ENCODE data around the gene GPC1. TPM values are rescaled to one million over a fixed set of nuclear protein-coding genes. Genes with fewer than 3 reads are reported as not detected.

The GPC1 gene
- total and polyA plus RNA-seq, 2 experiments from 2014 or later: 9.0 to 46.2 TPM

- DNase-seq (ENCODE audit: low spot score): peak; percentile 52
- H3K4me2 ChIP-seq: peak overlapping the region; percentile 80
- no peaks in the 10 kb centered on the region for H3K36me3 ChIP-seq (ENCODE audit: insufficient read depth)
- H3K27ac ChIP-seq (ENCODE audit: low read depth): no peak overlapping the region
- no peaks in the 10 kb centered on the region for H3K79me2 ChIP-seq (replicated peaks; ENCODE audit: insufficient read depth)
- peaks cover 34% of the 10 kb centered on the region for H3K4me1 ChIP-seq (ENCODE audit: insufficient read depth)
- H3K4me3 ChIP-seq: peak overlapping the region; percentile 56
- peaks cover 20% of the 10 kb centered on the region; the same call in 1 of the 2 replicates for H4K20me1 ChIP-seq (replicated peaks; ENCODE audit: insufficient read depth)
- no peaks in the 10 kb centered on the region for H3K36me3 Mint-ChIP-seq (ENCODE audit: low read depth)
- H2AFZ ChIP-seq: no peak overlapping the region
- H3K4me1 Mint-ChIP-seq: peaks cover 30% of the 10 kb centered on the region
- TF ChIP-seq ZNF331 (CRISPR knock-in tag; IDR thresholded peaks at IDR 0.05; ENCODE audit: low read depth) (no peak), REST (IDR thresholded peaks at IDR 0.05; ENCODE audit: unreplicated experiment) (no peak), EZH2 (IDR thresholded peaks at IDR 0.05; ENCODE audit: low read depth, unreplicated experiment) (no peak), POLR2AphosphoS5 (IDR thresholded peaks at IDR 0.05; ENCODE audit: low read depth) (no peak), ZNF462 (CRISPR knock-in tag; IDR thresholded peaks at IDR 0.05) (no peak), EZH2phosphoT487 (IDR thresholded peaks at IDR 0.05; ENCODE audit: unreplicated experiment) (no peak), ETS1 (IDR thresholded peaks at IDR 0.05) (no peak), ZNF114 (CRISPR knock-in tag; IDR thresholded peaks at IDR 0.05) (no peak), STAT1 (IDR thresholded peaks at IDR 0.05; ENCODE audit: unreplicated experiment) (no peak), CTCF (conservative IDR thresholded peaks at IDR 0.05; ENCODE audit: low read depth in 2 of 2) (no peak), JUNB (IDR thresholded peaks at IDR 0.05; ENCODE audit: unreplicated experiment) (no peak), CREB1 (CRISPR knock-in tag; IDR thresholded peaks at IDR 0.05; ENCODE audit: low read depth) (no peak), NANOG (IDR thresholded peaks at IDR 0.05; ENCODE audit: borderline replicate concordance) (no peak)
- no peaks in the 10 kb centered on the region for H3K9me3 Mint-ChIP-seq
- peaks cover 35% of the 10 kb centered on the region for H3K27me3 ChIP-seq (ENCODE audit: insufficient read depth)
- no peaks in the 10 kb centered on the region for H3K9me2 ChIP-seq (ENCODE audit: insufficient read depth)
- ATAC-seq: peak; percentile 5
- H3F3A ChIP-seq (replicated peaks; ENCODE audit: low read depth): 0 out of 2 replicates have a peak, but pooled peaks cover 5% of the 10 kb centered on the region
- peak overlapping the region; percentile 41; the same call in 2 of the 3 replicates for H3K4me3 Mint-ChIP-seq
- no peak overlapping the region for H3K27ac Mint-ChIP-seq
- H3K27me3 Mint-ChIP-seq (ENCODE audit: insufficient read depth, low read depth, poor library complexity): peaks cover 30% of the 10 kb centered on the region
Observed at GRCh38 chr2:240455647-240456446, 20.4 kb downstream of the GPC1 start.
